Limb (tissue), 2 donors: ENCODE data around the gene MRPL54.
"Not testable (repeated sequence)": the region's sequence is repeated elsewhere in the genome, so short reads cannot be mapped to it uniquely, and the experiment has no call there.

Experiments used
- DNase-seq, 2 donors: peaks; one replicate each; pipeline ENCODE4 v3.0.0-alpha.2; 2016; ENCODE audit errors: extremely low spot score in 2 of 2

MRPL54 gene

DNA sequence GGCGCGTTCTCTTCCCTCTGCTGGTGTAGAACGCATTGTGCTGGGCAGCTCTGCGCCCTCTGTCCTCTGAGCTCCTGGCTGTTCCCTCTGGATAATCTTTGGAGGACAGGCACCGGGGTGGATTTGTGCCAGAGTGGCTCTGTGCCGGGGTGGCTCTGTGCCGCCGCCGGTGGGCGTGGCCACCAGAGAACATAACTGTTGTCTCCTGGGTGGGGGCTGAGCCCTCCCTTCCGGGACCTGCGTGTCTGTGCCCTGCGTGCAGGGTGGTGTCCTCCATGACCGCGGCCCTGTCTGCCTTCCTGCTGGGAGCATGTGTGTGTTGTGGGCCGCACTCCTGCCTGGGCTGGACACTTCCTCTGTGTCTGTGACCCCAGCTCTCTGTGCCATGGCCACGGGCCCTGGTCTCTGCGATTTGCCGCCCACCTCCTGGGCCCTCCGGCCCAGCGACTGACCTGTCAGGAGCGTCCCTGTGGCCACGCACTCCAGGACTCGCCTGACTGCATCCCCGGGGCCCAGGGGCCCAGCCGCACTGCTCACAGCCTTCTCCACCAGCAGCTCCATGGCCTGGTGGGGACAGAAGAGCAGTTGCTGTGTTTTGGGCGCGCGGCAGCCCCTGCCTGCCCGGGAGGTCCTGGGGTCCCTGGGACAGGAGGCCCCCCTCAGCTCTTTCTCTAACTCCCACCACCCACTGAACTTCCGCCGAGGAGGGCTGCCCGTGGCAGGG, 46.1 kb downstream of the MRPL54 start:
- DNase-seq = no peak

DNA sequence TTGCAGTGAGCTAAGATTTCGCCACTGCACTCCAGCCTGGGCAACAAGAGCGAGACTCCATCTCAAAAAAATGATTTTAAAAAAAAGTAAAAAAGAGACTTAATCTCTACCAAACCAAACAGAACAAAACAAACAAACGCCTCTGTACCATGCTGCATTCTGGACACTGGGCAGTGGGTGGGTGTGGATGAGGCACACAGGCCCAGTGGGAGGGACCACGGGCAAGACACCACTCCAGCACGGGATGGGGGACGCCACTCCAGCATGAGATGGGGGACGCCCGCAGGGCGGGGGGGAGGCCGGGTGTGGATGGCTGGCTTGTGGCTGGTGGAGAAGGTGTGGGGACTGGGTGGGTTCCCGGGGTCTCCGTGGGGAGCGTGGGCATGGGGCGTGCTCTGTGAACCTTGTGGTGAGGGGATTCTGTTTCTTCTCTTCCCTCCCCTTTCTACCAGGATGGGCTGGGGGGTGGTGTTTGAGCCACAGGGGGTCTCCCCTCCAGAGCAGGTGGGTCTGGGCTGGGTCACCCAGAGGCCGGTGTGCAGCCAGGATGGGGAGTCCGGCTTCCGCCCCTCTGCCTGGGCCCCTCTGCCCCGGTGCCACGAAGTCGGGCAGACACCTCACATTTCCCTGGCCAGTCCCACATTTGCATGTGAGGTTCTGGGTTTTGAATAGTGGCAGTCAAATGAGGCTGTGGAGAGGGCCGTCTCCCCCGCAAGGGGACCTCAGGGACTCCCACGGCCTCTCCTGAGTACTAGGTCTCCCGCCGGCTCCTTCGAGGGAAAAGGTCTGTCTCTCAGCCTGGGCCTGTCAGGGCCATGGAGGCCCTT, 47.6 kb downstream of the MRPL54 start:
- no peak for DNase-seq

DNA sequence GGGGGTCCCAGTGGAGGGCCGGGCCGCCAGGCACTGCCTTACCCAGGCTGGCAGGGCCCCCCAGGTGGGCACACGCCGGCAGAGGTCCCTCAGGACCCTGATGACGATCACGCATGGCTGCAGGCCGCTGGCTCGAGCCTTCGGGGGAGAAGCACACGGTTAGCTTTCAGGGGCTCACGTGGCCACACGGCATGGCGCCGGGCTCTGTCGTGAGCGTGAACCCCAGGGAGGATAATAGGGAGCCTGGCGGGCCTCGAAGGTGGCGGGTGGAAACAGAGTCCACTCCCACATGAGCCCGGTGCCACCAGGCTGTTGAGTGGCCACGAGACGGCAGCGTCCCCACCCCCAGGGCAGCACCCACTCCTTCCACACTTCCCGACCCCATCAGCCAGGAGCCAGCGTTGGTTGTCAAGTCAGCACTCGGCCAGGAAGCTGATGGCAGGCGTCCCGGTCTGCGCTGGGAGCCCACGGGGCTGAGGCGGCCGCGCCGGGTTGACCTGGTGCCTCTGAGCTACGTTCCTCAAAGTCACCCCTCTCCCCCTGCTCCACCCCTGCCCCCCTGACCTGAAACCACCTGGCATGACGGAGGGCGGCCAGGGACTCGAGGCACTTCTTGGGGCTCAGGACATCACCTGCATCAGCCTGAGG, 48.4 kb downstream of the MRPL54 start:
- DNase-seq = no peak

DNA sequence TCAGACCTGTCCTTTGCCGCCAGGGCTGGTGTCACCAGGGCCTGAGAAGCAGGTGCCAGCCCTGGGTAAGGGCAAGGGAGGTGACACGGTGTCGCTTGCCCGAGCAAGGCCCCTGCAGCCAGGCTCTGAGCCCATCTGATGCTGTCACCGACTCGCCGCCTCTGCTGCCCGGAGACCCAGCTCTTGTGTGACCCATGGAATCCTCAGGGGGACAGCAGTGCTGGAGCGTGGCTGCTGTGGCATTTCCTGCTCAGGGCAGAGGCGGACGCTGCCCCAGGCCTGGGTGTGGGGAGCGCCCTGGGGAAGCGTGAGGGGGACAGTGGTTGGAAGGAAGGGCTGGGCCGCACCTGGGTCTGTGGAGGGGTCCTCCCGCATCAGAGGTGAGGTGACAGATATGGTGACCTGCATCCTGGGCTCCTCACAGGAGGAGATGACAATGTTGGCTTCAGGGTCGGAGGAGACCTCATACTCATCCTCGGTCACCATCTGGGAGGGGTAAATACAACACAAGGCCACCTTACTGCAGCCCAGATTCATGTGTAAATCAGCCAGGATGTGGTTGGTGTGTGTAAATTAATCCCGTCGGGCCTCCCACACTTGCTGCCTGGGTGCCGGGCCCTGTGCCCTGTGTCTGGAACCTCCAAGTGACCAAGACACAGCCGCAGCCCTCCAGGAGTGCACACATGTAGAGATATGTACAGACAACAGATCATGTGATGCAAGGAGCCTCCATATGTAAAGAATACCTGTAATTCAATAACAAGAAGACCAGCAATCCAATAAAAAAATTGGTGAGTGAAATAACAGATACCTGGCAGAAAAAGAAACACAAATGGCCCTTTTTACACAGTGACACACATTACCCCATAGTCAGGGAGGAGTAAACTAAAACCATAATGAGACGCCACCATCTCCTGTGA, 51.3 kb downstream of the MRPL54 start:
- DNase-seq = no peak

DNA sequence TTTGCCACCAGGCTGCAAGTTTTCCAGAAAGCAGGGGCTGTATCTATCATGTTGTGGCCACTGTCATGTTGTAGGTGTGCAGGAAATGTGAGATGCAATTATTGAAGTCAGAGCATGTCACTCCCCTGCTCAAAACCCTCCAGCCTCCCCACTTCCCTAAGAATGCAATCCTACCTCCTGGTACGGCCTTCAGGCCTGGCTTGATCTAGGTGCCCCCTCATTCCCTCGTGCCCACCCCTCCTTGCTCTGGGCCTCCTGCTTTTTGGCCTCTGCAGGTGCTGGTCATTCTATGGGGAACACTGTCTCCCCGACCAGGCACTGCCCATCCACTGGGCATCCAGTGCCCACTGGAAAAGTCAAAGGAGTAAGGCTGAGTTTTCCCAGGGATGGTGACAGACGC, 52.2 kb downstream of the MRPL54 start:
- DNase-seq = no peak

DNA sequence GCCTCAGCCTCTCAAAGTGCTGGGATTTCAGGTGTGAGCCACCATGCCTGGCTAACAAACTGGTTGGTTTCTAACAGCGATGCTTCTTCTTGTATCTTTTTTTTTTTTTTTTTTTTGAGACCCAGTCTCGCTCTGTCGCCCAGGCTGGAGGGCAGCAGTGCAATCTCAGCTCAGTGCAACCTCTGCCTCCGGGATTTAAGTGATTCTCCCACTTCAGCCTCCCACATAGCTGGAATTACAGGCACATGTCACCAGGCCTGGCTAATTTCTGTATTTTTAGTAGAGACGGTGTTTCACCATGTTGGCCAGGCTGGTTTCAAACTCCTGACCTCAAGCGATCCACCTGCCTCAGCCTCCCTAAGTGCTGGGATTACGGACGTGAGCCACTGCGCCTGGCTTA, 53.7 kb downstream of the MRPL54 start:
- not testable (repeated sequence) for DNase-seq

DNA sequence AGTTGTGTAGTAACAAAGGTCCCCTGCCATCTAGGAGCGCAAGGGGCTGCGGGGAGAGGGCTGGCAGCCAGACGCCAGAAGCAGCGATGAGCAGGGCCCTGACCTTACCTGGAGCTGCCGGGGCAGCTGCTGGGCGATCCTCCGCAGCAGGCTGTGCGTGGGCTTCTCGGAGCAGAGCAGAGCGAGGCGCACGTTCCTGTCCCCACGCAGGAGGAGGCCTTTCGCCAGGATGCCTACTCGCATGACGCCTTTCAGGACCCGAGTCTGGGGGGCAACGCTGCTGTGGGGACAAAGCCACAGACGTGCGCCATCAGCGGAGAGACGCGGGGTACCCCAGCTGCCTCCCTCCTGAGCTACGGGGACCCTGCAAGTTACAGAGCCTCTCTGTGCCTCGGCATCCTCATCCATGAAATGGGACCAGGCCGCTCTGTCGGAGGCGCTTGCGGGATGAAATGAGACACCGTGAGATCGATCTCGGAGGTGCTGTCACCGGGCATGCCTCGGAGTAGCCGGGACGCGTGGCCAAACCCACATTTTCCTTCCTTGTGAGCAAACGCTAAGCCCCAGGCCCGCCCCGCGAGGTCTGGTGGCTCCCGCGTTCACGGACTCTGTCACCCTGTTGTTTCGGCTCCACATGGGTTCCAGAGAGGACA, 54.2 kb downstream of the MRPL54 start:
- DNase-seq = no peak
